Lower leg skin (tissue), 3 donors: ENCODE measurements around the gene ADAM8.

Experiments used
- POLR2A ChIP-seq, 2 donors: fragments of 450-650 bp; IDR thresholded peaks; one replicate each; pipeline ENCODE4 v1.6.1; 2016 to 2017; ENCODE audit warnings: antibody characterized with exemption in 2 of 2, mild to moderate bottlenecking in 1 of 2, moderate library complexity in 1 of 2
- TF ChIP-seq, protein P1 (sequence below), 3 donors: fragments of 450-650 bp; IDR thresholded peaks; one replicate each; pipeline ENCODE4 v1.5.1; 2016; ENCODE audit warnings: antibody characterized with exemption in 3 of 3, mild to moderate bottlenecking in 3 of 3, moderate library complexity in 2 of 3

GRCh38 chr10:133277993-133278576 lies 1.4 kb upstream of the ADAM8 start:
- TF ChIP-seq, protein P1, sequence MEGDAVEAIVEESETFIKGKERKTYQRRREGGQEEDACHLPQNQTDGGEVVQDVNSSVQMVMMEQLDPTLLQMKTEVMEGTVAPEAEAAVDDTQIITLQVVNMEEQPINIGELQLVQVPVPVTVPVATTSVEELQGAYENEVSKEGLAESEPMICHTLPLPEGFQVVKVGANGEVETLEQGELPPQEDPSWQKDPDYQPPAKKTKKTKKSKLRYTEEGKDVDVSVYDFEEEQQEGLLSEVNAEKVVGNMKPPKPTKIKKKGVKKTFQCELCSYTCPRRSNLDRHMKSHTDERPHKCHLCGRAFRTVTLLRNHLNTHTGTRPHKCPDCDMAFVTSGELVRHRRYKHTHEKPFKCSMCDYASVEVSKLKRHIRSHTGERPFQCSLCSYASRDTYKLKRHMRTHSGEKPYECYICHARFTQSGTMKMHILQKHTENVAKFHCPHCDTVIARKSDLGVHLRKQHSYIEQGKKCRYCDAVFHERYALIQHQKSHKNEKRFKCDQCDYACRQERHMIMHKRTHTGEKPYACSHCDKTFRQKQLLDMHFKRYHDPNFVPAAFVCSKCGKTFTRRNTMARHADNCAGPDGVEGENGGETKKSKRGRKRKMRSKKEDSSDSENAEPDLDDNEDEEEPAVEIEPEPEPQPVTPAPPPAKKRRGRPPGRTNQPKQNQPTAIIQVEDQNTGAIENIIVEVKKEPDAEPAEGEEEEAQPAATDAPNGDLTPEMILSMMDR (IDR thresholded peaks at IDR 0.05) = no peak
- TF ChIP-seq POLR2A (IDR thresholded peaks at IDR 0.05) = no peak
